SHP77 (cell line): Measurements from ENCODE around the gene PECR.
A peak's percentile ranks its signal among the peaks of the same experiment; 100 is the strongest.

Experiments
- DNase-seq, 2 experiments: peaks; one replicate each; lab custom pipeline; 2025; lab: John Stamatoyannopoulos, UW

PECR gene

DNA sequence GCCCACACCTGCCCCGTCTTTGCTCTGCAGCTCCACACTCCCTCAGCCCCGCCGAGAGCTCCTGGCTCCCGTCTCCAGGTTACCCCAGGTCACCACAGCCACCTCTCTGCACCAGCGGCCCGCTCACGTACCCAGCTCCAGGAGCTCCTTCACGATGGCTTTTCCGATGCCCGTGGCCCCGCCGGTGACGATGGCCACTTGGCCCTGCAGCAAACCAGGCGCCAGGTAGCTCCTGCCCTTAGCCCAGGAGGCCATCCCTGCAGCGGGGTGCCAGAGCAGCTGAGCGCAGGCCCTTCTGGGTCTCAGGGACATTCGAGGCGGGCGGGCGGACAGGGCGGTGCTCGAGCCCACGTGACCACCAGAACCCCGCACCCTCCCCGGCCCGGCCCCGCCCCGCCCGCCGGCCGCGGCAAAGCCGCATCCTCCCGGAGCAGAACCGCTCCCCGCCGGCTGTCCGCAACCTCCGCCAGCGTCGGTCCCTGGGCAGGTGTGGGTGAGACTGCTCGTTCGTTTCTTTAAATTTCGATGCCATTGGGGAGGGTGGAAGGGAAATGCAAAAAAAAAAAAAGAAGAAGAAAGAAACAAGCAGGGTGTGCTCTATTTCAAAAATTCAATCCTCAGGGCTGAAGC is at the start of gene PECR, which contains the start of gene TMEM169:
PECR (minus strand) TSS at position 323 of the 630 bp plus-strand sequence; CDS start at position 255, 68 bp downstream.
TMEM169 (plus strand) TSS at position 433 of the 630 bp plus-strand sequence. CDS start 14,045 bp downstream, outside the sequence.
- peak; percentile 65 to 77 for DNase-seq

DNA sequence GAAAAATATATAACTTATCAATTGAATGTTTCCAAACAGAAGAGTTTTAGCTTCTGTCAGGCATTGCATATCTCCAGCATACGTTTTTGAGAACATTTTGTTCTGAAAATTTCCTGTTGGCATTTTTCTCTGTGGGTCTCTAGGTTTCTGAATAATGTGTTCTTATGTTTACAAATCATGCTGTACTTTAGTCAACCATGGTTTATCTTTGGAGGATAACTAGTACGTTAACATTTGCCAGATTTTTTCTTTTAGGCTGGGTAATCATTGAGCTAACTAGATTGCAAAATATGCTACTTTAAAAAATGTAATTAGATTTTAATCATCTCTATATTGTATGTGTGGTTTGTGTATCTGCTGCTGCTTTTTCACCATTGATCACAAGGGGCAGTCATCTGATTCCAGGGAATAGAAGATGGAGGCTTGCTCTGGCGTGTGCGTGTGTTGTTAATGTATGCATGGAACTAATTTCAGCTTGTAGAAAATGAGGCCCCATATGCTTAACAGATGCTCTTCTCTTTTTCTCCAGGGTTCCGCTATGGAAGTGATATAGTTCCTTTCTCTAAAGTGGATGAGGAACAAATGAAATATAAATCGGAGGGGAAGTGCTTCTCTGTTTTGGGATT is 48.9 kb upstream of the PECR start:
- DNase-seq = no peak

DNA sequence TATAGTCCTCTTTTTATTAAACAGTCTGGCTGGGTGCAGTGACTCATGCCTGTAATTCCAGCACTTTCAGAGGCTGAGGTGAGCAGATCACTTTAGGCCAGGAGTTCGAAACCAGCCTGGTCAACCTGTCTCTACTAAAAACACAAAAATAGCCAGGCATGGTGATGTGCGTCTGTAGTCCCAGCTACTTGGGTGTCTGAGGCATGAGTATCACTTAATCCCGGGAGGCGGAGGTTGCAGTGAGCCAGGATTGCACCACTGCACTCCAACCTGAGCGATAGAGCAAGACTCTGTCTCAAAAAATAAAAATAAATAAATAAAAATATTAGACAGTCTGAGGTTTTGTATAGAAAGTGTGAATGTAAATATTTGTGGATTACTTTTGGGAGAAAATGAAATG is 45.3 kb upstream of the PECR start:
- DNase-seq = no peak

DNA sequence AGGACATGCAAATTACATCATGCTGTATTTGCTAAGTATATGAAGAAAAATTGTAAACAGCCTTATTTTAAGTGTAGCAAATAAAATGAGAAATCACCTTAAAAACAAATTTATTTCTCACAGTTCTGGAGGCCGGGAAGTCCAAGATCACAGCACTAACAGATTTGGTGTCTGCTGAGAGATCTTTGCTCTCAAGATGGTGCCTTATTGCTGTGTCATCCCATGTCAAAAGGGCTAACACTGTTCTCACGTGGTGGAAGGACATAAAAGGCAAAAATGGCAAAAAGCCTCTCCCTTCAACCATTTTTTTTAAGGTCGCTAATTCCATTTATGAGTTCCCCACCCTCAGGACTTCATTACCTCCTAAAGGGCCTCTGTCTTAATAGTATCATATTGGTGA is 39.6 kb upstream of the PECR start:
- DNase-seq = no peak

DNA sequence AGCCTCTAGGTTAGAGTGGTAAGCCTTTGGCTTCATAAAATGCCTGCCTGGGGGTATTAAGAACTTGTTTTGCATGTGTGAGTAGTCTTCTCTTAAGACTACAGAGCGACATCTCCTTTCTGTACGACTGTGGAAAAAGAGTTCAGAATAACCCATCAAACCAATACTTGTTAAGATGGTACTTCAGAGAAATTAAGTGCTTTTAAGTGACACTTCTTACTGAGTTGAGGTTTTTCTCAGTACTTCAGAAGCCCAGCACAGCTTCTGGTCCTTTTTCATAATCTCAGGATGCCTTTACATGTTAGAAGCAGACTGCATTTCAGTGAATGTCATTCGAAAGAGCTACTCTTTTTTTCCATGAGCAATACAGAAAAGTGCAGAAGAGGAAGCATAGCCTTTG is 38.4 kb upstream of the PECR start:
- DNase-seq = no peak

DNA sequence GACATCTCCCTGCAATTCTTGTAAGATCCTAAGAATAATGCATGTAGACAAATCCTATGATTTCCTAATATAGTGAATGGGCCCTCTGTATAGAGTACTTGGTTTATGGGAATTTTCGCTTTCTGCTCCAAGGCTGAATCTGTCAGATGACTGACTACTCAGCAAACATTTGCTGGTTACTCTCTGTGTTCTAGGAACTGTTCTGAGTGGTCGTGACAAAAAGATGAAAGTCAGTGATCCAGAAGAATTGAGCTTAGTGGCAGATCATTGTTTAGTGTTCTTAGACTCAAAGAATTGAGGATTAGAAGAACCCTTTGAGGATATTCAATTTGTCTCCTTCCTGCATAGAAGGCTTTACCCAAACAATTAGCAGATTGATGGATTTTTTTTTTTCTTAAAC is 37.5 kb upstream of the PECR start:
- DNase-seq = no peak

DNA sequence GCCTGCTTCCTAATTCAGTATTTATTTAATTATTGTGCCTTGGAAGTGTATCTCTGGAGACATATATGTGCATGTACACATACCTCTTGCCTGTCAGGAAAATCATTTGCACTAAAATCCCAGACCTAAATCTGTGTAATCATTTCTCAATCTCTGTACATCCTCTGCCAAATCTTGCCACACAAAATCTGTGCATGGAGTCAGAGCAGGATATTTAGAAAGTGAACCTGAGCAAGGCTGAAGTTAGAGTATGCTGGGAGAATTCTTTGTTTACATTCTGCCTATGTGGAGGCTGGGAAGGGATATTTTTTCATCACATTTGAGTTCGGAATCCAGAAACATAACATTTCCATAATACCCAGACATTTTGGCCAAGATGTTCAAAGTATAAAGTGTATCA is 36.9 kb upstream of the PECR start:
- DNase-seq = no peak

DNA sequence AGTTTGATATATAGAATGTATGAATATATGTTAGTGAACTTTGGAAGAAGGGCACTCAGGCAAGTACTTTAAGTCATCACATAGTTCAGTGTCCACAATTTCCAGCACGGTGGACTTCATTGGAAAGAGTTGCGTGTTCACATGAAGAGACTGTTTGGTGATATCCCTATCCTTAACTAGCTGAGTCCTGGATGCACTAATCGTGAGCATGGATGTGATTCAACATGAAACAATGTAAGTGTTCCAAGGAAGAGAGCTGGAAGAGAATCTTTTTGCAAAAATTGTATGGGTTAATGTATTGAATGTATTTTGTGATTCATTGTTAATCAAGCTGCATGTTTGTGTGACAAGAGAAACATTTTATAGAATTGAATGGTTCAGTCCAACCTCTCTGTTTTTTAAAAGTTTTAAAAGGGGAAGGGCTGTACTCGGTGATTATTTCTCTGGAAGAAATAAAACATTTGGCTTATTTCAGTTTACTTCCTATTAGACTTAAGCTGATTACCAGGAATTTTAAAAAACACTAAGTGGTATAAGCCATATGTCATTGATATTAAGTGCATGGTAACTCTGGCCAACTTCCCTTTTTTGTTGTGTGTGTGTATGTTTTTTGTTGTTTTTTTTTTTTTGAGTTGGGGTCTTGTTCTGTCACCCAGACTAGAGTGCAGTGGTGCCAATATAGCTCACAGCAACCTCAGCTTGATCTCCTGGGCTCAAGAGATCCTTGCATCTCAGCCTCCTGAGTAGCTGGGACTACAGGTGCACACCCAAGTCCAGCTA is 36.1 kb upstream of the PECR start:
- no peak for DNase-seq

DNA sequence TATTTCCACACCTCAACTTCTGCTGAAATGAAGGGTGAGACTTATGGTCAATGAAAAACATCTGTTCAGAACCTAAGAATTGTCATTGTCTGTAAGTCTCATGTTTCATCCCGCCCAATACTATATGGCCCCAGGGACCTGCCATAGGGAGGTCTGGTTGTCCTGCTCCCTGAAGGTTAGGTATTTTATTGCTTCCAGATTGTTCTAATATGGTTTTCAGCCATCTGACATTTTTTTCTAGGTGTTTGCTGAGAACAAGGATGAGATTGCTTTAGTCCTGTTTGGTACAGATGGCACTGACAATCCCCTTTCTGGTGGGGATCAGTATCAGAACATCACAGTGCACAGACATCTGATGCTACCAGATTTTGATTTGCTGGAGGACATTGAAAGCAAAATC is 34.8 kb upstream of the PECR start:
- no peak for DNase-seq

DNA sequence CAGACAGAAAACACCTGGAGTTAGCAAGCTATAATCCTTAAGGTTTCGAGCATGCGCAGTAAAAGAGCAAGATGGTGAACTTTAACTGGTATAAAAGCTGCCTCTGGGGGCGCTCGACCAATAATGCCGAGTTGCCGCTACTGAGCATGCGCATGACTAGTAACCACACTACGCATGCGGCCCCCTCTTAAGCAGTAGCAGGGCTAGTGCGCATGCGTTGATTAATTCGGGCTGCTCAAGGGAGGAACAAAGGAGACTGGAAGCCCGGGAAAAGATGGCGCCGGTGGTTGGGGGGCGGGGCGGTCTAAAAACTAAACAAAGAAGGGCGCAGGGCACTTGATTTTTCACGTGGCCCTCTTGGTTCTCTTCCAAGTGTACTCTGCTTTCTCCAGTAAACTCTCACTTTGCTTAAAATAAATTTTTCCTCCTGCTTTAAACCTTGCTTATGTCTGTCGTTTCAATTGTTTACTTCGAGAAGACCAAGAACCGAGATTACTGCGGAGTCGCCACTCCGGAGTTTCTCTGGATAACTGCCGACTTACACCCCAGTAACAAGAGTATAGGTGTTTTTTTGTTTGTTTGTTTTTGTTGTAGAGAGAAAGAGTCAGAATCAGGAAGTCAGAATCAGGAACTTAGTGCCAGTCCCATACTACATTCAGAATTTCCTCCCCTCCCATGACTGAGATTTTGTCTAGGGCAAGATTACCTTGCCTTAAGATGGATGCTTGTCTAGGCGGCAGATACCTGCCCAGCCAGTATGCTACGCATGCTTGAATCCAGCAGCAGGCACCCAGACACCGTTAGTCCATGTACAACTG is 33.3 kb upstream of the PECR start:
- DNase-seq = peak; percentile 96 to 98

DNA sequence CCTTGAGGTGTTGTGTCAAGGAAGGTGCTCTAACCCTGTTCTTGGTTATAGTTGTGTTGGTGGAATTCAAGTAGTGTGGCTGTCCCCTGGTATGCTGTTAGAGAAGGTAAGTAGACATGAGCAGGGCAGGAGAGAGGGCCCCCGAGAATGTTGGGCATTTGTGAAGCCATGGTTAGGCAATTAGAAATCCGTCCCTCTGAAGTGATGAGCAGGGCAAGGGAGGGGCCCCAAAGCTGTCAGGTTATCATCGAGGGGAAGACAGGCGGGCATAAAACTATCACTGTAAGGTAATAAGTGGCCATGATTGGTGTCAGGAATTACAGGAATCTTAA is 32.7 kb upstream of the PECR start:
- no peak for DNase-seq

DNA sequence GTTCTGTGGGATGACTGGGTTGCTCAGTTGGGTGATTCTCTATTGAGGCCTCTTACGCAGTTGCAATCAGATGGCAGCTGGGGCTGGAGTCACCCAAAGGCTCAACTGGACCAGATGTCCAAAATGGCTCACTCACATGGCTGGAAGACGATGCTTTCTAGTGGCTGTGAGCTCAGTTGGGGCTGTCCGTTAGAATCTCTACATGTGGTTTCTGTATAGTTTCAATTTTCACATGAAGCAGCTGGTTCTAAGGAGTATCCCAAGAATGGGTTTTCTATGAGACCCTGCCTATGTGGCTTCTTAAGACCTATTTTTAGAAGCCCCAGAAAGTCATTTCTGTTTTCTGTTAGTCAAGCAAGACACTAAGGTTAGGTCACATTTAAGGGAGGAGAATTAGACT is 32.0 kb upstream of the PECR start:
- no peak for DNase-seq

DNA sequence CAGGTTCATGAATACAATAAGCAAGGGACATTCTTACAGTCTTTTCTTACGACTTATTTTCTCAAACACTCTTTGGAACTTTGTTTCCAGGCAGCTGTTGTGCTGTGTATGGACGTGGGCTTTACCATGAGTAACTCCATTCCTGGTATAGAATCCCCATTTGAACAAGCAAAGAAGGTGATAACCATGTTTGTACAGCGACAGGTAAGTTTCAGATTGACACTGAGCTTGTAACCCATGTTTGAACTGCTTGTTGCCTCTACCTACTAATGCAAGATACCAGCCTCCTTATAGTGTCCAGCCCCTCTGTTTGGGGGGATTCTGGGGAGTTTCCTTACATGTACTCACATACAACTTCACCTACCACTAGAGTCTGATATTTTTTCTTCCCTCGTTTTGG is 31.3 kb upstream of the PECR start:
- no peak for DNase-seq

DNA sequence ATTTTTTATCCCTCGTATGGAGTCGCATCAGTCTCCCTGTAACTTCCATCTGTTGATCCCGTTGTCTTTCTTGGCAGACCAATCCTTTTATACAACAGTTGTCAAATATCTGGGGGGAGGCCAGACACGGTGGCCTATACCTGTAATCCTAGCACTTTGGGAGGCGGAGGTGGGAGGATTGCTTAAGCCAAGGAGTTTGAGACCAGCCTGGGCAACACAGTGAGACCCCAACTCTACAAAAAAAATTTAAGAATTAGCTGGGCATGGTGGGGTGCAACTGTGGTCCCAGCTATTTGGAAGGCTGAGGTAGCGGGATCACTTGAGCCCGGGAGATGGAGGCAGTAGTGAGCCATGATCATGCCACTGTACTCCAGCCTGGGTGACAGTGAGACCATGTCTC is 29.5 kb upstream of the PECR start:
- no peak for DNase-seq

DNA sequence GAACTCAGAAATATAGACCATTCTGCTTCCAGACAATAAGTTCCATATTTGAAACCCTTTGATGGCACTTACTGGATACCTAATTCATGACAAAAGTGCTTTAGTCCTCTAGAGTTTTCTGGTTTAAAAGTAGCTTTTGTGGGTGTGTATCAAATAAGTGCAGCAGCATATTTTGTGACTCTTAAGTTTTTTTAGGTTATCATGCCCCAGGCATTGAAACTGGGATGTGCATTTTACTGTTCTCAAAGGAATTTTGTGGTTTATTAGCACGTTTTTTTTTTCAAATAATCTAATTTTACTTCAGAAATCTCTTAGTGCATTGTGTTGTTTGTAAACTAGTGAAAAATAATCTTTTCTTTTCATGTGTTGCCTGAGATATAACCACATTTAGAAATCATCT is 29.0 kb upstream of the PECR start:
- DNase-seq = no peak

DNA sequence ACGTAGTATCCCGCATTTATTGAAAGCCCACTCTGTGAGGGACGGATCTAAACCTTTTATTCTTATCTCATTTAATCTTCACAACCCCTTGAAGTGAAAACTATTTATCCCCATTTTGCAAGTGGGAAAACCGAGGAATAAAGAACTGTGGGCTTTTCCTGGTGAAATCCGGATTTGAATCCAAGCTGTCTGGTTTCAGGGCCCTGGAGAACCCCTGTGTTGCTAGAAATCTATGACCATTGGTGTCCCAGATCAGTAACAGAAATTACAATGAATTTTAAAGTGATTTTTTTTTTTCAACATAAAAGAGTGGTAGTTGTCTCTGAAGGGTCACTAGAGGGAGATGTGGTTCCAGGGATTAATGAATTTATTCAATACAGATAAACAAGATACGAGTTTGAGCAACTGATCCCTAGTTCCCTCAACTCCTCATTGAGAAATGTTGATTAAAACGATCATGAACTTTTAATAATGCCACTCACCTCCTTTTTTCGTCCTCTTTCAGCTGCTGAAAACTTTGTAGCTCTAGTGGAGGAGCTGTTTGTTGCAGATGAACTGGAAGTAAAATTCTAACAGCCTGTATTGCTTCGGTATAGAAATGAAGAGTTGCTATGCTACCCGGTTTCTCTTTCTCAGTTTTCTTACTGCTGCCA is 28.5 kb upstream of the PECR start:
- DNase-seq = no peak

DNA sequence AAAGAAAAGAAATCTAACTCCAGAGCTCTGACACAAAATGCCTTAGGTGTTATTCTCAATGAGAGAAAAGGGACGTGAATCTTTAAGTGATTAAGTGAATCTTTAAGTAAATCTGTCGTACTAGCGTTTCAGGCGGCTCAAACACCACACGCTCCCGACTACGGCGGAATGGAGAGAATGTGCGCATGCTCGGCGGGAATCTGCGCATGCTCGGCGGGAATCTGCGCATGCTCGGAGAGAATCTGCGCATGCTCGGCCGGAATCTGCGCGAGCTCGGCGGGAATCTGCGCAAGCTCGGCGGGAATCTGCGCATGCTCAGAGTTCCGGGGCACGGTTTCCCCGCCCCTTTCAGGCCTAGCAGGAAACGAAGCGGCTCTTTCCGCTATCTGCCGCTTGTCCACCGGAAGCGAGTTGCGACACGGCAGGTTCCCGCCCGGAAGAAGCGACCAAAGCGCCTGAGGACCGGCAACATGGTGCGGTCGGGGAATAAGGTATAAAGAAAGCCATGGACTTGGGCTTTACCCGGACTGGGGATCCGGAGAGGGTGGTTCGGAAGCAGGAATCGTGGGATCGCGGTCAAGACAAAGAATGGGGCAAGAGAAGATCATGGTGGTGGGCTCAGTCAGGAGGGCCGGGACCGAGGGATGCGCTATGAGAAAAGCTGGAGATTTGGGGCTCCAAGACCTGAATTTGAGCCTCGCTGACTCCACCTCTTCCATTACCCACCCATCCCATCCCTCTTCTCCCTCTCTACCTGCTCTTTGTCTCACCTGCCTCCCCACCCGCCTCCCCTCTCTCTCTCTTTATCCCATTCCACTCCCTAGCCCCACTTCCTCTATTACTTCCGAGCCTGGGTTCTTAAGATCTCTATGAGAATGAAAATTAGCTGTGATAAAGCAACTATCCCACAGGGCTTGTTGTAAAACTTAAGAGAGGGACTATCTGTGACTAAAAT is 27.6 kb upstream of the PECR start, which contains the start of gene XRCC5:
XRCC5 (plus strand) TSS at position 382 of the 955 bp plus-strand sequence; CDS start at position 471, 89 bp downstream.
- DNase-seq = peak; percentile 95 to 96

DNA sequence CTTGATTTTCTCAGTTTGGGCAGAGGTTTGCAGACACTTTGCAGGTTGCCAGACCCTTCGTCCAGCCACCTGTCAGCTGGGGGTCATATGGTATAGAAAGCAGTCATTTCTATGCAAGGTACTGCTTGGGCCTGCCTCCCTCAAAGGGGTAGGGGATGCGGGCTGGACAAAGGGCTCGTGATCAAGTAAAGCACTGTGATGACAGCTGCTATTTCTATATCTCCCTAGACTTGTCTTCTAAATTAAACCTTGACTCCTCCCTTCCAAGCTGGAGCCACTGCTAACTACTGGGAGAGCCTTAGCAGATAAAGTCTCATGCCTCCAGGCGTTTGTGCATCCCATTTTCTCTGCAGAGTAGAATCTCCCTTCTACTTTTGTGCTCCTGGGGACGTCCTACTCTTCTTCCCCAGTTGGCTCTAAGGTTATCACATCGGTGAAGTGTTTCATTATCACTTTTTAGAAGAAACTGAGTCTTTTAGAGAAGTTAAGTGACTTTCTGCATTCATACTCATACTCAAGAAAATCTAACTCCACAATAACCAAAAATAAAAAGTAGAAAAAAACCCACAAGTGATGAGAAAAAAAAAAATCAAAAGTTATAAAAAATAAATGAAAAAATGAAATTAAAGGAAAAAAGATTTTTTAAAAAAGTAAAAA is 26.8 kb upstream of the PECR start:
- no peak for DNase-seq

DNA sequence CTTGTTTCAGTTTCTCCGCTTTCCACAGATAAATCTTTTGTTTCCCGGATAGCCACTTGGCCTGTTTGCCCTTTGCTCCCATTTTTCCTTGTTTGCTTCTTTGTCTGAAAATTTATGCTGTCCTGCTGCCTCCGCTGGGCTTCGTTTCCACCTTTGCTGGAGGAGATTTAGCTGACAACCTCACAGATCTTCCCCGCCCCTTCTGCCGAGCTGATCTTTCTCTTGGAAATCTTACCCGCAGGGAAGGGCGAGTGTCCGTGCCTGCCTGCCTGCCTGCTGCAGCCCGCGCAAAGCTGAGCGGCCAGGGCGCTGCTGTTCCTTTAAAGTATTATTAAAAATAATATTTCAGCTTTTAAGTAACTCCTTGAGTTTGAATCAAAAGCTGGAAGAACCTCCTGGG is 26.2 kb upstream of the PECR start:
- DNase-seq = no peak

DNA sequence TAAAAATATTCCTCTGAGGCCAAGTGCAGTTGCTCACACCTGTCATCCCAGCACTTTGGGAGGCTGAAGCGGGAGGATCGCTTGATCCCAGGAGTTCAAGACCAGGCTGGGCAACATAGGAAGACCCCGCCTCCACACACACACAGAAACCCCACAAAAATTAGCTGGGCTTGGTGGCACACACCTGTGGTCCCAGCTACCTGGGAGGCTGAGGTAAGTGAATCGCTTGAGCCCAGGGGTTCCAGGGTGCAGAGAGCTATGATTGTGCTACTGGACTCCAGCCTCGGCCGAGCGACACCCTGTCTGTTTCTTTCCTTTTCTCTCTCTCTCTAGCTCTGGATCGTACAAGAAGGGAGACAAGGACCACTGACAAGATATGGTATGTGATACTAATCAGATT is 25.7 kb upstream of the PECR start:
- DNase-seq = no peak
